GM21825 (cell line): ENCODE data around the gene TRNAU1AP.

Source experiments
- ATAC-seq: cut with Tn5 transposase; IDR thresholded peaks from one replicate; pipeline ENCODE4 v1.9.1; 2021; ENCODE audit warnings: mild to moderate bottlenecking, moderate library complexity; ENCODE audit not compliant: unreplicated experiment

Gene TRNAU1AP

GRCh38 chr1:28604411-28604810 lies 51.5 kb downstream of the TRNAU1AP start:
- ATAC-seq = no peak

GRCh38 chr1:28604962-28605361 lies 52.1 kb downstream of the TRNAU1AP start:
- ATAC-seq = no peak

GRCh38 chr1:28606771-28607170 lies 53.9 kb downstream of the TRNAU1AP start:
- ATAC-seq = no peak

- ATAC-seq = no peak
Observed at GRCh38 chr1:28613175-28613574, 60.3 kb downstream of the TRNAU1AP start.
